HPDE6-E6E7 (cell line): ENCODE data around the gene AADACL4.

ENCODE experiments used
- DNase-seq: peaks from one replicate; pipeline ENCODE4 v3.0.0; 2011; ENCODE audit warnings: missing footprints; ENCODE audit errors: extremely low spot score

AADACL4 gene

DNA sequence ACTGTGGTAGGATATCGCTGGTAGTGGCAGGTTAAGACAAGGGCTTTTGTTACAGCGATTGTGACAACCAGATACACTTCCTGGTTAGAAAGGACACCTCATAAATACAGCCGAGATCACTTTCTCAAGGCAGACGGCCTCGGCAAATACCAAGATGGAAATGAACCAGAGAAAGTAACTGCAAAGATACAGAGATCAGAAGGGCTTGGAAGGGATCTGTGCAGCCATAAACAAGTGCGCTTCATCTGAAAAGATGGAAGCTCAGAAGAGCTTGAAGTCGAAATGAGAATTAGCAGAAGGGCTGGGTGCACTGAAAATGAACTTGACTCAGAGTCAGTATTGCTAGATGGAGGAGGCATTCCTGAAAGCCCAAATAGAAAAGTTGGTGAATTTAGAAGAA is 32.9 kb upstream of the AADACL4 start:
- no peak for DNase-seq

DNA sequence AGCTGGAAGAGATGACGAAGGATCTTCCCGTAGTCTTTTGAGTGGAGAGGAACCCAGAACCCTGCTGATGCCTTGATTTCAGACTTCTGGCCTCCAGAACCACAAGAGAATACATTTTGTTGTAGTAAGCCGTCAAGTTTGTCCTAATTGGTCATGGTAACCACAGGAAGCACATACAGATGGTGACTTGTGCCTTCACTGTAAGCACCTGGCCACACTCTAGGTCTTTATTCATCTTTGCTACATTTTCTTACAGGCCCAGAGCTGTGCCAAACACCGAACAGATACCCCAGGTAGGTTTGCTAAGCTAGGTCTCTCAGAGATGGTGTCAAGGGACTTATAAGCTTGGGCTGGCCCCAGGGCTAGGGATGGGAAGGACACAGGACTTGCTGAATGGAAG is 30.7 kb upstream of the AADACL4 start:
- DNase-seq, result no peak

DNA sequence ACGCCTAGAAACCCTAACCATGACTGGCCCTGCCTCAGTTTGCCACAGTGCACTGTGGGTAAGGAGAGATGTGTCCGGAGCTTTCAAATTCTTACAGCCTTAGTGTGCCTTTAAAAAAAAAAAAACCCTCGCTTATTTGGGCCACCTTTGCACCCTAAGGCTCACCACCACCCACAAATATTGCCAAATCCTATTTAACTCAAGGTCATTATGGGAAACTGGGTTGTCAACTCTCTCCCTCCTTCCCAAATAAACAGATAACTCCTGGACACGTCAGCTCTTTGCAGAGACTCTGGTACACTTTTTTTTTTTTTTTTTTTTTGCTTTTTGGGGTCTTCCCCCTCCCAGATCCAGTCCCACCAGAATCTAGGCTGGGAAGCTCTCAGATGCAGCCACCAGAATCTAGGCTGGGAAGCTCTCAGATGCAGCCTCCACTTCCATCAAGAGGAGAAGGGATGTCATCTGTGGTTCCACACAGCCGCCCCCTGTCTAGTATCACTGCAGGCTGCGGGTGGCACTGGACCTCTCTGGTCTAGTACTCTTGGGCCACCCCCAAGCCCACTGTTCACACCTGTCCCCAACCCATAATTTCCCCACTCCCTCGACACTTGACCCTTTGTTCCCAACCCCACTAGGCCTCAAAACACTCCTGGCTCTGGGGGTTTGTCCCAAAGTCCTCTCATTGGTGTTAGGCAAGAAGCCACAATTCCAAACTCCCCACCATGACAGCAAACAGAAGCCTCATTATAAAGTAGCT is 29.3 kb upstream of the AADACL4 start:
- DNase-seq, result no peak

DNA sequence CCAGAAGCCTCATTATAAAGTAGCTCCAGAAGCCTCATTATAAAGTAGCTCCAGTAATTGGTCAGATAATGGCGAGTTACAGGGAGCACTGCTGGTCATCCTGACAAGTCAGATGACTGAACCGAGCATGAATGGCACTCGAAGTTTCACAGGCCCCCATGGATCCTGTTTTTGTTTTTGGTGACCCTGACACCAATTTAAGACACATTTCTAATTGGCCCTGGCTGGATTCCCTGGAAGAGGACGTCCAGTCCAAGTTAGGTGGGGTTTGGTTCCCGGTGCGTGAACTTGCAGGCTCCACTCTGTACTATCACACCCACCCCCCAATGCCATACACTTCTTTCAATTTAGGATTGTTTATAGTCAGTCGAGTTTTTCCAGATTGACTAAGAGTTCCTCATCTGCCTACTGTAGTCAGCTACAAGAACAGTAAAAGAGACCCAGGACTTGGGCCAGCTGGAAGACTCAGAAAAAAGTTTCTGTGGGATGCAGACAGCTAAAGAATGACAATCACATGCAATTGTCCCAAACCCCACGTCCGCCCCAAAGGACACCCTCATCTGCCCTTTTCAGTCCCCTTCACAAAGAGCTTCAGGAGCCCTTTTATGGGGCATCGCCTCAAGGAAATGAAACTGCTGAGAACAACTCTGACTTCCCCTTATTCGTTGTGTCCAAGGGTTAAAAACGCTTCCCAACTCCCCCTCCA is 28.6 kb upstream of the AADACL4 start:
- no peak for DNase-seq

DNA sequence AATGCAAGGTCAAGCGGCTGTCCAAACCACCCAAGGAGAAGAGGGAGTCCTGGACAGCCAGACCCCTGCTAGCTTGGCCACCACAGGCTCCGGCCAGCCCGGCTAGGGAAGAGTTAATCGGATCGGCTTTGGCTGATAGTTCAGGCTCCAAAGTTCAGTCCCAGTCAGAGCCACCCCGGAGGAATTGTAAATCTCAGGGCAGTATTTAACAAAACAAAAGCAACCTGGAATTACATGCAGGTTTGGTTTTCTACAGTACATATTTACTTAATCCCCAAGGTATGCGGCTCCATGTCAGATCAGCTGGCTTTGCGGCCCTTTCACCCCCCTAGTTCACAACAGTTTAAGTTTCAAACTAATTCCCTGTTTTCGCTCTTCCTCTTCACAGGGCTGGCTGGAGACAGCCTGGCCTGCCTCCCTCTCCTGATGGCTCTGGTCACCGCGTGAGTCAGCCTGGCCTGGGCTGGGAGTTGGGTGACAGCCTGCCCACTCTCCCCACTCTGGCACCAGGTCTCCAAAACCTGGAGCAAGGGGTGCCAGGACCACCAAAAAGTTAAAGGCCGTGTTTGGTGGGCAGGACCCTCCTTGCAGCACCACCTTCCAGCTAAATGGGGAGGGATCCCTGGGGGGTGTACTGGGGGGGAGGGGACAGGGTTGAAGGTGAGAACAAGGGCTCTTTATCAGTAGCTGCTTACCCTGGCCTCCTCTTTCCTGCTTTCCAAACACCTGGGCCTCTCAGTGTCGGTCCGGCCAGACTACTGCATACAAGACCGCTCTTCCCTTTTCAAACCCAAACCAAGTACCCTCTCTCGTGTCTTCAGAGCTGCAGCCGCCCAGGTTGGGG is 27.8 kb upstream of the AADACL4 start:
- no peak for DNase-seq

DNA sequence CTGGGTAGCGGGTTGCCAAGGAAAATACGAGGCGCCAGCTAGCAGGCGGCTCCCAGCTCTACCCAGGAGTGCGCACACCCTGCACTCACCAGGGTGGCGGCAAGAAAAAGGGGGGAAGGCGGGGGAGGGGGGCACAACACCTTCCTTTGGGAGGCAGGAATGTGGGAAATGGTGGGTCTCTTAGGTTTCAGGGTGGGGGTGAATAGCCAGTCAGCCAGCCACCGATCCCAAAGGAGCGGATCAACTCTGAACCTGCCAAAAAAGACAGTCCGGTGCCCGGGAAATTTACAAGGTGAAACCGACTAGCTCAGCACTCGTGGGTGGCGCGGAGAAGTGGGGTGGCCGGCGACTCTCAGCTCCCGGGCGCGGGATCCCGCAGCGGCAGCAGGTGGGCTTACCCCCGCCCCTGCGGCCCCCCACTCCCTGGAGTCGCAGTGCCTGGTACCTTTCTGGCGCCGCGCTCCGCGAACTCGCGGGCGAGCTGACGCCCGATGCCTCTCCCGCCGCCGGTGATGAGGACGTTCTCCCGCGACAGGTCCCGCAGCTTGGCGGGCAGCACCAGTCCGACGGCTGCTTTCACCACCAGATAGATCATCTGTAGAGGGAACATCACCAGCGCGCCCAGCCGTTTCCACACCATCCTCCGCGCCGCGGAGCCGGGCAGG is 27.0 kb upstream of the AADACL4 start:
- no peak for DNase-seq

DNA sequence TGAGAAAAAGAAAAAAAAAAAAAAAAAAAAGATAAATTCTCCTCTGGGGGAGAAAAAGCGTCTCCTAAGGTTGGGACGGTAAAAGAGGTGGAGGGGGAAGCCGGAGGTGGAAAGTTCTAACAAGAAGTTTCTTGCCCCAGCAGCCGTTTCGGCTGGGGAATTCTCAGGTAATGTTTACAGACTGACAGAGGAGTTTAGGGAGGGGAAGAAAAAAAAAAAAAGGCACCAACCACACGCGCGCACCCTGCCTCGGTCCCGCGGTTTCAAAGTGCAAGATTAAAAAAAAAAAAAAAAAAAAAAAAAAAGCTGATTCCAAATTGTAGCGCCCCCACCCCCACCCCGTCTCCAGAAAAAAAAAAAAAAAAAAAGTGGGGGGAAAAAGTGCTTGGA is 26.4 kb upstream of the AADACL4 start:
- DNase-seq, result no peak

DNA sequence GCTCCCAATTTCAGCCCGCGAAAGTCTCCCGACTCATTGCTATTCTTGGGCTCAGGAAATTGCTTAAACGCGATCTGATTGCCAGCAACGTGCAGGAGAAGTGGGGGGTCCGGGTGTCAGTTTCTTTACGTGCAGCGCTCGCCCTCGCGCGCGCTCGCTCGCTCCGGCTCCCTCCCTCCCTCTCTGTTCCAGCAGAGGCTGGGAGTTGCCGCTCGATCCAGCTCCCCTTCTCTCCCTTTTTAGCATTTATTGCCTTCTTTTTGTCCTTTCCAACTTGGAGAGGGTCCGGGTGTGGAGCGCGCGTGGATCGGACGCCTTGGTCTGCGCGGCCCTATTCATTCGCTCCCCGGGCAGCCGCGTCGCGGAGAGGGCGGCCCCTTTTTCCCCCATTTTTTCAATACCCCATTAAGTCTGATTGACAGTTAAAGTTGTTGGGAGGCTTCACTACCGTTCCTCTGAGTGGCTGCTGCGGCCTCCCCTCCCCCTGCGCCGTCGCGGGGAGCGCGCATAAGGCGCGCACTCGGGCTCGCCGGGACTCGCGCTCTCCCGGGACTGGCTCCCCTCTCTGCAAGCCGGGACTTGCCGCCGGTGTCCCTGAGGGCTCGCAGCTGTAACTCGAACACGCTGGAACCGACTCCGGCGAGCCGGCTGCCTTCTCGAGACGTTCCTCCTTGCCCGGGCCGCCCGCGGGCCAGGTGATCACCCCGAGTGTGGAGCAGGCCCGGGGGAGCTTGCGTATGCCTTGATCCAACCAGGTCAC is 25.8 kb upstream of the AADACL4 start, which contains the start of gene DHRS3:
DHRS3 (minus strand) TSS at position 310 of the 760 bp plus-strand sequence. CDS start 862 bp downstream, outside the sequence.
- DNase-seq, result peak; percentile 97

DNA sequence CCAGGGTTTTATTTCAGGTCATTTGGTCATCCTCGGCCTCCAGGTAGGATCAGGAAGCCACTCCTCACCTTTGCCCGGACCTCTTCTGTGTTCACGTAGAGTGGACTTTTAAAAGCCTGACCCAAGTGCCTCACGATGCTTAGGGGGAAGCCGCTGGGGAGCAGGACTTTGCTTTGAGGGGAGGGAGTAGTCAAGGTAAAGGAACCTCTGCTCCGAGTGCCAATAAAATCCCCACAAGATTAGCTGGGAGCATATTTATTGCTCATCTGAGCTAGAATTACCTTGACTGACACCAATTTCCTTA is 25.3 kb upstream of the AADACL4 start:
- no peak for DNase-seq

DNA sequence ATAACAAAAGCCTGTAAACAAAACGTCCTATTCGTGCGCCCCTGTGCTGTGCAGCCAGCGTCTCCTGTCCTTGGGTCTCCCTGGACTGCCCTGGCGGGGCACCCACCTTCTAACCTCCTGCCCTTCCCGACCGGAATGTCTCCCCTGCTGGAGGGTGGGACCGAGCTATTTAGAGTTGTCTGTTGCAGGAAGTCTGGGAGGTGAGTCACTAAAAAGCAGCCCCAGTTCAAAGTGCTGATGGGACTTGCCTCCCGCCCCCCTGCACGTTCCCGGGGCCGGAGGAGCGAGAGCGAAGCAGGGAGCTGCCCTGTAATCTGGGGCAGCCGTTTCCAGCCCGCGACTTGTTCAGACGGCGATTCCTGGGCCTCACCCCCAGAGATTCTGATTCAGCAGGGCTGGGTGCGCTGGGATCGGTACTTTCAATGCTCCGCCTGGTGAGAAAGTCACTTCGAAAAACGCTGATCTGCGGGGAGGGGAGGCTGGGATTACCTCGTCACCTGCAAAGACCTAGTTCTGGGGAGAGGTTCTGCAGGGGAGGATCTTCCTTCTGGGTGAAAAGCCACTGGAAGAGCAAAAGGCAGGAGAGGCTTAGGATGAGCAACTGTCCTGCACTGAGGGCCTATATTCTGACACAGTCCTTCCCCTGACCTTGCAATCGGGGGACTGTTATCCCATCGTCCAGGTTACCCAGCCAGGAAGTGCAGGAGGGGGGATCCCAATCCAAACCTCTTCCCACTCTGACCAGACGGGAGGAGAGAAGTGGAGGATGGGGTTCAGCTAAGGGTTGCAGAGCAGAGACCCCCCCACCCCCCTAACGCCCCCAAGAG is 24.7 kb upstream of the AADACL4 start:
- DNase-seq, result peak; percentile 93

DNA sequence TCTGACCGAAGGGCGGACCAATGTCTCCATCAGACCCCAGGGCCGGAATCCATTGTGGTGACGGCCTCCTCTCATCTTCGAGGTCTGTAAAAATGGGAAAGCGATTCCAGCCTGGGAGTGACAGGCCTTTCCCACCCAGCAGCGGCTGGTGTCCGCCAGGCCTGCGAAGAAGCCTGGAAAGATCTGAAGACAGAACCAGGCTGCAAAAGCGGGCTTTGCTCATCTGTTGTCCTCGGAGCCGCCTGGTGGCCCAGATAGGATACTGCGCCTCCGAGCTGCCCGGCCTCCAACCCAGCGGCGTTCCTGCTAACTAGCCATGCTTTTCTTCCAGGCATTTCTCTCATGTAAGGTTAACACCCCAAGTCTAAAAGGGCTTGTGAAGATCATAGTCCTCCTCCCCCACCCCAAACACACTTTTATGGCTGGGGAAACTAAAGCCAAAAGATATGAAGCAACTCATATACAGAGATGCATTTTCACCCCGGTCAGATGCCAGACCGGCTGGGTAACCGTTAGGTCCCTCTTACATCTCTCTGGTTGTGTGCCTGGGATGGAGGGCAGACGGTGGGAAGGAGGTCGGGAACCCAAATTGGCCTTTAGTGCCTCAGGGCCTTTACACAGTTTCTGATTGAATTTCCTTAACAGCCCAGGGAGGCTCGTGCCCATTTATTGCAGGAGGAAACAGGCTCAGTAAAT is 23.9 kb upstream of the AADACL4 start:
- peak; percentile 73 for DNase-seq

DNA sequence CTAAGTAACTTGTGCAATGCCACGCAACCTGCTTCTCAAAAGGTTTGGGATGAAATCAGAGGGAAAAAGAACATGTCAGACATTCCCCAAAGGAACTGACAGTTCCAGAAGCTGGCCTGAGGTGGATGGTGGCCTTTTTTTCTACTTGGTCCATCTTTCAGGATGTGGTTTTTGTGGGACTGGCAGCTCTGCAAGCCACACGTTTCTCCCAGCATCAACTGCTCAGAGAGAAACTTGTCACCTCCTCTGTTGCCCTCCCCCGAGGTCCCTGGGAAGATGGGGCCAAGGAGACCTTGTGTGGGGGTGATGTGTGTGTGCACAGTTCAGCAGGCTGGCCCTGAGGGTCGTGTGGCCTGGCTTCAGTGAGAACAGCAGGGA is 23.4 kb upstream of the AADACL4 start:
- no peak for DNase-seq

DNA sequence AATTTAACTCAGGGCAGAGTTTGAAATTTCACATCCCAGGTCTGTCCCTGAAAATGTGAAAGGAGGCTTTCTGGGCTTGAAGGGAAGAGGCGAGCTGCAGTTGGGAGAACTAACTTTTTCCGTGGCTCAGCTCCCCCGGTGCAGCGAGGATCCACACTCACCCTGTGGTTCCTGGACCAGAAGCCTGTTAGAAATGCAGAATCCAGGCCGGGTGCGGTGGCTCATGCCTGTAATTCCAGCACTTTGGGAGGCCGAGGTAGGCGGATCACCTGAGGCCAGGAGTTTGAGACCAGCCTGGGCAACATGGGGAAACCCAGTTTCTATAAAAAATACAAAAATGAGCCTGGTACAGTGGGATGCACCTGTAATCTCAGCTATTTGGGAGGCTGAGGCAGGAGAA is 23.0 kb upstream of the AADACL4 start:
- DNase-seq, result no peak

DNA sequence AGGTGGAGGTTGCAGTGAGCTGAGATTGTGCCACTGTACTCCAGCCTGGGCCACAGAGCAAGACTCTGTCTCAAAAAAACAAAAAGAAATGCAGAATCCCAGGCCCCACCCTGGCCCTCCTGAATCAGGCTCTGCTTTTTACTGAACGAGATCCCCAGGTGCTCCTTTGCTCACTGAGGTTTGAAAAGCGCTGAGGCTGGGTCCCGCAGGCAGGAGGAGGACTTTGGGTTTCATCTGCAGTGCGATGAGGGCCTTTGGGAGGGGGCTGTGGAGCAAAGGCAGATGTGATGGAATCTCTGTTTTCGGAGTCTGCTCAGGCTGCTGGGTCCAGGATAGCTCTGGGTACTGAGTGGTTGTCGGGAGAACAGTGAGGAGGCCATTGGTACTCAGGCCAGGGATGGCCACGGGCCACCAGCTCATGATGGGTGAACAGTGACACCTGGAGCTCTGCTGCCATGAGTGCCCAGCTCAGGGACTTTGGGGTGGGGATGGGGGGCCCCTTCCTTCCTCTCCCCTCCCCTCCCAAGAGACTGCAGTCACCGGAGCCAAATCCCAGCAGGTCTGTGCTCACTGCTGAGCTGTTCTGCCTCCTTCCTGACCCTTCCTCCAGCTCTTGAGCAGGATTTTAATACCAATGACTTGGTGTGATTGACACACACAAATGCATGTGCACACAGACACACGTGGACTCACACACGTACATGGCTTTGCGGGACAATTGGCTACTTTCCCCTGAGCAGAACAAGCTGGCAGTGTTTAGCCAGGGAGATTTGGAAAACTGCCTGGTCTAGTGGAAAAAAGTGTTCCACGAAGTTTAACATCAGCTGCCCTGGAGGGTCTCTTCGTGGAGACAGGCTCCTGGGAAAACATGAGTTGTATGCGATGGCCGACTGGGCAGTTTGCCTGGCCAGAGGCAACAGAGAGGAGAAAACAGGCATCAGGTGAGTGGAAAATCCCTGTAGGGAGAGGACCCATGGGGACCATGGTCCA is 22.2 kb upstream of the AADACL4 start:
- DNase-seq, result no peak

DNA sequence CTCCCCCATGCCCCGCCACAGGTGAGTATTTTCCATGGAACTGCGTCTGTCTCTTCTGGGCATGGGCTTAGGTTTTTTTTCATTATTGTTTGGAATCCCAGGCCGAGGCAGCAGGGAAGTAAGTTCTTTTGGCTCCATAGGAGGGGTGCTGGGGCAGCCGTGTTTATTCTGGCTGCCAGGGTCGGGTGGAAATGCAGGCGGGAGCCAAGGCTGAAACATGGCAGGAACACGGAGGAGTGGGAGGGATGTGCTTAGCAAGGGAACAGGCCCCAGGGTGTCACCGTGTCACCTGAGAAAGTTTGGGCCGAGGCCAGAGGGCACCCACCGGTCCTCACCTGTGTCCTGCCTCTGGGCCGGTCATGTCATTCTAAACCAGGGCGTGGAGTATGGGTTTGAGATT is 21.4 kb upstream of the AADACL4 start:
- DNase-seq, result no peak

DNA sequence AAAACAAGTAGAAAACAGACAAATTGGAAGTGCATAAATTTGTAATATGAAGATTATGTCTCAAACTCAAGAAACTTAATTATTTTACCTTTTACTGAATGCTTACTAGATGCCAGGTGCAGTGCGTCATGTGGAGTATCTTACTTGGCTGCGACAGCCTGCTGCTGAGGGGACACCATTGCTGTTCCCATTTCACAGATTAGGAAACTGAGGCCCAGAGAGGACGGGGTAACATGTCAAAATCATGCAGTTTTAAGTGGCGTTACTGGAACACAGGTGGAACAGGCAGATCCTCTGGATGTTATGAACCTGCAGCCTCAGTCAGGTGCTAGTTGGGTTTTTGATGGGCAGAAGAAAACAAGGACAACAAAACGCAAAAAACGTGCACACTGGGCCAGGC is 18.6 kb upstream of the AADACL4 start:
- DNase-seq, result no peak

DNA sequence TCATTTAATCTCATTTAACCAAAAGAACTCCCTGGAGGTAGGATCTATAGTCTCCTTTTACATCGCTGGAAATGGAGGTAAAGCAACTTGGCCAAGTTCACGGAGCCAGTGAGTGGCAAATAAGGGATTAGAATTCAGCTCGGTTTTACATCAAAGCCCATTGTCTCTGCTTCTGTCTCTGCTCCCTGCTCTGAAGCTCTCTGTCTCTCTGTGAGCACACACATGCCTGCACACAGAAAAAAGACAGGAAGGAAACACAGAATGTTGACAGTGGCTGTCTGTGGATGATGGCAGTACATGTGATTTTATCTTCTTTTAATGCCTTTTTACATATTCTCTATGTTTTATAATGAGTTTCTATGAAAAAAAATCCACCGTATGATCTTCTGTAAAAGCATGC is 17.0 kb upstream of the AADACL4 start:
- DNase-seq, result no peak

DNA sequence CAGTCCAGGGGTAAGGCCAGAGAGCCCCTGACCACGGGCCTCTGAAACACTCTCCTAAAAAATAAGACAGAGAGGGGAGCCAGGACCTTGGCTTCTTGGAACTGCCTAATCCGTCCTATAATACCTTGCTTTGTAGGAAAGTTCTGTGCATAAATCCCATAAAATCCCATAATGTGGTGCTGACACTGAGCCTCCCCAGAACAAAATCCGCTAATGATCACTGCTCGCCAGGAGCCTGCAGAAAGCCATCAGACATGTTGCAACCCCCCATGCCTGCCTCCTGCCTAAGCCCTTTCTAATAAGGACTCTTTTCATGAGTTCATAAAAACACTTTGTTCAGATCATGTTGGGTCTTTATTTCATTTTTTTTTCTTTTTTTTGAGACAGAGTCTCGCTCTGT is 16.6 kb upstream of the AADACL4 start:
- no peak for DNase-seq

DNA sequence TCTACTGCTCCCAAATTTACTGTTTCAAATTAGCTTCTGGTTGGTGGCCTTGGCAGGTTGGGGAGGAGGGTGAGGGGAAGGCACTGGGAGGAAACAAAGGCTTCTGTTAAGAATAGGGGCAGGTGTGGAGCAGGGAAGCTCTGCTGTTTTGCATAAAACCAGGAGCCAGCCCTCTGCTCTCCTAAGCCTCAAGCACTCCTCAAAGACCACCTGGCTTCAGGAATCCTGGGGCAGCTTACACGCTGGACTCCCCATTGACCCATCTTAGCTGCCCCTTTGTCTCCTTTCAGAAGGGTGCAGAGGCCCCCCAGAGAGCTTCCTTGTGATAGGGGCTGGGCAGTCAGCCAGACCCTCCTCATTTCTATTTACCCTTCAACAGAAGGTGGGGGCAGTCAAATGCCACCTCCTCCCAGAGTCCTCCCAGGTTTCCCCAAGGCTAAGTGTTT is 14.4 kb upstream of the AADACL4 start:
- no peak for DNase-seq
